Measurements from ENCODE around the gene TSHR.

GRCh38 chr14:81177225-81177624 is 221.8 kb downstream of the TSHR start:
- no peak for TF ChIP-seq CTCF (IDR thresholded peaks at IDR 0.05)
- no peak for TF ChIP-seq POLR2A (IDR thresholded peaks at IDR 0.05)
